Gastrocnemius medialis (tissue), 4 donors: ENCODE data around the gene TNC.

ENCODE experiments used
- CTCF ChIP-seq, 5 experiments: fragments of 450-650 bp in 3 of 5; fragments of 200-600 bp in 2 of 5; sonication (generic) in 2 of 5; IDR thresholded peaks in 4 of 5; conservative IDR thresholded peaks in 1 of 5; 1 replicate in 4 of 5; 2 replicates in 1 of 5; pipeline ENCODE4 v1.5.1; 2016 to 2019; ENCODE audit warnings: antibody characterized with exemption in 5 of 5, mild to moderate bottlenecking in 3 of 5, moderate library complexity in 3 of 5
- POLR2A ChIP-seq, 2 donors: fragments of 450-650 bp; IDR thresholded peaks; one replicate each; pipeline ENCODE4 v1.6.1; 2017; ENCODE audit warnings: antibody characterized with exemption in 2 of 2, mild to moderate bottlenecking in 2 of 2, moderate library complexity in 2 of 2

GRCh38 chr9:115114546-115114945 is 3.4 kb downstream of the TNC start:
- TF ChIP-seq CTCF (IDR thresholded peaks at IDR 0.05 in 4 of 5, conservative IDR thresholded peaks at IDR 0.05 in 1 of 5): no peak
- no peak for TF ChIP-seq POLR2A (IDR thresholded peaks at IDR 0.05)
